NCI-H446 treated with DMSO at 0.1 percent for 48 hours (cell line): ENCODE data around the gene PARP16.

ENCODE experiments used
- DNase-seq: peaks from one replicate; lab custom pipeline; 2025; lab: John Stamatoyannopoulos, UW

PARP16 gene

DNA sequence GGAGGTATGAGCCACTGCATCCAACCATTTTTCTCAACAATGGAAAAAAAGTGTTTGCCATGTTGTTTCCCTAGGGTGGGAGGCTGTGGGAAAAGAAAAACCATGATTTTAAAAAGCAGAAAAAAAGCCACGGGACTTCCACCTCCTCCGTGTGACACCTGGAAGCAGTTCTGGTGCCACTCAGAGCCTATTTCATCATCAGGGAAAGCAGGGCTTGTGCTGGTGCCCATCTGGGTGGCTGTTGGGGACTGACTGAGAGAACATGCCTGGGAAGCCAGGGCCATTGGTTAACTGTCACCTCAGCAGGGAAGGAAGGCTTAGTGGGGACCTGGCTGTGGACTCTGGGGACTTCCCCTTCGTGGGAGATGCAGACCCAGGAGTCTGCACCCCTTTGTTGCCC is 25.1 kb upstream of the PARP16 start:
- DNase-seq: no peak

DNA sequence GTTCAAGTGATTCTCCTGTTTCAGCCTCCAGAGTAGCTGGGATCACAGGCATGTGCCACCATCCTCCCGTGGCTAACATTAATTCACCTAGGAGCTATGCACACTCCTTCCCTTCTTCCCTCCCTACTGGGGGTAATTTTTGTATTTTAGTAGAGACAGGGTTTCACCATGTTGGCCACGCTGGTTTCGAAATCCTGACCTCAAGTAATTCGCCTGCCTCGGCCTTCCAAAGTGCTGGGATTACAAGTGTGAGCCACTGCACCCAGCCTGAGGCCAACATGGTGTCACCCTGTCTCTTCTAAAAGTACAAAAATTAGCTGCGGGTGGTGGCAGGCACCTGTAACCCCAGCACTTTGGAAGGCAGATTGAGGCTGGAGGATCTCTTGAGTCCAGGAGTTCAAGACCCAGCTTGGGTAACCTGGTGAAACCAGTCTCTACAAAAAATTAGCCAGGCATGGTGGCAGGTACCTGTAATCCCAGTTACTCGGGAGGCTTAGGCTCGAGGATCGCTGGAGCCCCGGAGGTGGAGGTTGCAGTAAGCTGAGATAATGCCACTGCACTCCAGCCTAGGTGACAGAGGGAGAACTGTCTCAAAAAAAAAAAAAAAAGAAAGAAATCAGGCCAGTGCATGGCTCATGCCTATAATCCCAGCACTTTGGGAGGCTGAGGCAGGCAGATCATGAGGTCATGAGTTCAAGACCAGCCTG is 23.9 kb upstream of the PARP16 start:
- no peak for DNase-seq

DNA sequence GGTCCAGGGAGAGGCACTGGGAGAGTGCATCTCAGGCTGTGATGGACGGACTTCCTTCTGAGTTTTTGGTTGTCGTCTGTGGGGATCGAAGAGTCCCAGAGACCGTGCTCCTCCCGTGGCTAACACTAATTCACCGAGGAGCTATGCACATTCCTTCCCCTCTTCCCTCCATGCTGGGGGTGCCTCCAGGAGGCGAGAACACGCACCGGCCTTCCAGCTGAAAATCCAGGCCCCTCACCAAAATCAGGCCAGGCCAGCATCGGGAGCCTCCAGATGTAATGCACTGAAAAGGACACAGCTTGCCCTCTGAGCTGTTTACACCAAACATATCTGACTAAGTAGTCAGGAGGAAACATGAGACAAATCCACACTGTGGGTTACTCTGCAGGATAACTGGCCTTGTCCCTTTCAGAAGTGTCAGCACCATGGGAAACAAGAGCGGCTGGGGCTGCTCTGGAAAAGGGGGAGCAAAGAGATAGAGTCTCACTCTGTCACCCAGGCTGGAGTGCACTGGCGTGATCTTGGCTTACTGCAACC is 23.3 kb upstream of the PARP16 start:
- DNase-seq: no peak

DNA sequence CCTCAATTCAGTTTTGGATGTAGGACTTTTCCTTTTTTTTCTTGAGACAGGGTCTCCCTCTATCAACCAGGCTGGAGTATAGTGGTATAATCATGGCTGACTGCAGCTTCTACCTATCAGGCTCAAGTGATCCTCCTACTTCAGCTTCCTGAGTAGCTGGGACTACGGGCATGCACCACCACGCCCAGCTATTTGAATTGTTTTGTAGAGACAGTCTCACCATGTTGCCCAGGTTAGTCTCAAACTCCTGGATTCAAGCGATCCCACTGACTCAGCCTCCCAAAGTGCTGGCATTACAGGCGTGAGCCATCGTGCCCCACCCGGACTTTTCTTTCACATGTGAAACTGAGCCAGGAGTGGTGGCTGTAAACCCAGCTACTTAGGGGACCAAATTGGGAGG is 21.3 kb upstream of the PARP16 start:
- DNase-seq: no peak

DNA sequence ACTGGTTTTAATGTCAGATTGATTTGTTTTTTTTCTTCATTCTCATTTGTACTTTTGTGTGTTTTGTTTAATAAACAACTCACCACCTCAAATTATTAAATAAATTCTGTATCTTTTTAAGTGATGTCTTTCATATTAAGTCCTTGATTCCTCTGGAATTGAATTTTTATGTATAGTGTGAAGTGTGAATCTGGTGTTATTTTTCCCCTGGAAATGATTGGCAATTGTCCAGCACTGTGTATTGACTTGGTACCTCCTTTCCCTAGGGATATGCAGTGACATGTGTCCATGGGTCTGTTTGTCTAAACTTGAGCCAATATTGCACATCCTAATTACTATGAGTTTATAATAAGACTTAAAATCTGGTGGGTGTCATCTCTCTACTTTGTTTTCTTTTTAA is 19.9 kb upstream of the PARP16 start:
- DNase-seq: no peak

DNA sequence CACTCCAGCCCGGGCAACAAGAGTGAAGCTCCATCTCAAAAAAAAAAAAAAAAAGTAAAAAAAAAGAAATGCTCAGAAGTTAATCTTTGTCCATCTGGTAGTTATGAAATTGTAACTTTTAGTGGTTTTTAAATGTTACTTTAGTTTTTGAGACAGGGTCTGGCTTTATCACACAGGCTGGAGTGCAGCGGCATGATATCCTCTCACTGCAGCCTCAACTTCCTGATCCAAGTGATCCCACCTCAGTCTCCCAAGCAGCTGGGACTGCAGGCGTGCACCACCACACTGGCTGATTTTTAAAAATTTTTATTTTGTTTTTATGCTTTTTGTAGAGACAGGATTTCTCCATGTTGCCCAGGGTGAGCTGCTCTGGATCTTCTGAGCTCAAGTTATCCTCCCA is 19.1 kb upstream of the PARP16 start:
- DNase-seq: no peak

DNA sequence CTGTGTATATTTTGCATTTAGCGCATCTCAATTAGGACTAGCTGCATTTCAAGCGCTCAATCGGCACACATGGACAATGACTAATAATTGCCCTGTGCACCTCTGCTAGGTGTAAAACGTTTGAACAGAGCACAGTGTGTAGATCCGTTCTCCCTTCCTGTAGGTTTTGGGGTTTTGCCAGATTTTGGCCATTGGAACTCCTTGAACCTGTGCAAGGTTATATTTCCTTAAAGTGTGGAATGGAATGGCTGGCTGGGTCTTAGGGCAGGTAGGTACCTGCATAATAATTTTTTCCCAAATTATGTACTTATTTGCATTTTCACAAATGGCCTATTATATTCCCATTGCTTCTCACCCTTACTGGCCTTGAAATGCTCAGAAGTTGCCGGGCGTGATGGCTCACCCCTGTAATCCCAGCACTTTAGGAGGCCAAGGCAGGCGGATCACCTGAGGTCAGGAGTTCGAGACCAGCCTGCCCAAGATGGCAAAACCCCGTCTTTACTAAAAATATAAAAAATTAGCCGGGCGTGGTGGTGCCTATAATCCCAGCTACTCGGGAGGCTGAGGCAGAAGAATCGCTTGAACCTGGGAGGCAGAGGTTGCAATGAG is 18.6 kb upstream of the PARP16 start:
- DNase-seq: no peak

DNA sequence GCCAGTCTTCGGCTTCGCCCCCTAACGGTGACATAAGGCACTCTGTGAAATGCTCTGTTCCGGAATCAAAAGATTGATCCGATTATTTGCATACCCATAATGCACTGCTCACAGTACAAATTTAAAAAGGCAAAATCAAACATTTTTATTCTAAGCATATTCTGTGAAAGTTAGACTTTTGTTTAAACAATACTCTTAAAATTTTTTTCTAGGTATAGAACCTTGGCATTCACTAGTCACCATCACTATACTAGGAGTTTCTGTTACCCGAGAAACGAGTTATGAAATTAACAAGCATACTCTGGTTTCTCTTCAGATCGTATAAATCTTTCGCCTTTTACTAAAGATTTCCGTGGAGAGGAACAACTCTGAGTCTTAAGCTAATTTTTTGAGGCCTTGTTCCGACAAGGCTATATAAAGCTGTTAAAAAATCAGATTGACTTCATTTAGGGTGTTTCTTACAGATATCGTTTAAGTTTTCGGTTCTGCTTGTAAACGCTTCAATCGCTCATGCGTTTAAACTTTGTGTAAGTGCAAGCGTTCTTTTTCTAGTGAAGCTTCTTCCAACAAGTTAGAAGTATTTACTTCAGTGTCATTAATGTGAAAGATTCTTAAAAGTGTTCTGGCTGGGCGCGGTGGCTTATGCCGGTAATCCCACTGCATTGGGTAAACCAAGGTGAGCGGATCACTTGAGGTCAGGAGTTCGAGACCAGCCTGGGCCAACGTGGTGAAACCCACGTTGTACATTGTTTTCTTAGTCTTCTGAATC is 17.9 kb upstream of the PARP16 start, which contains the start of gene RNU5B-1:
Gene RNU5B-1 (plus strand): TSS at position 297 of the 769 bp plus-strand sequence.
- DNase-seq: peak; percentile 99

DNA sequence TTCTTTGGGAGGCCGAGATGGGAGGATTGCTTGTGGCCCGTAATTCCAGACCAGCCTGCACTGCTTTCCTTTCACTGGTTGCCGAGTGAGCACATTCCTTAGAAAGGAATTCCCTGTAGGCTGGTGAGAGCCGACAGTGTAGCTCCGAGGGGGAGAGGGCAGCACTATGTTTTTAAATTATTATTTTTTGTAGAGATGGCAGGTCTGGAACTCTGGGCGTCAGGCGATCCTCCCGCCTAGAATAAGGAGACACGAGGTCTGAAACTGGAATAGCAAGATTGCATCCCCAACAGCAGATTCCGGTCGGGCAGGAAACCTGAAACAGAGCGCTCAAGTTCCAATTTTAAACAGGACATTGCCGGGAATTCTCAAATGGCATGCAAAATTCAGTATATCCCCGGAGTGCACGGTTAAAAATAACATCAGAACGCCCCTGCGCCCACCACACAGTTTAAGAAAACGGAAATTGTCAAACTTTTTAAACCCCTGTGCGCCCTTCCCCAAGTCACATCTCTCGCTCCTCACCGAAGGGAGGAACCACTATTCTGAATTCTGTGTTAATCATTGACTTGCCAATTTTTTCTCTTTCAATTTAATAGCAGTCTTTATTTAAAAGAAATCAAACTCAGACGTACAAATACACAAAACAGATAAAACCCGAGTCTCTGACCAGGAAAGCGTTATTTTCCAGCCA is 17.2 kb upstream of the PARP16 start:
- DNase-seq: no peak

DNA sequence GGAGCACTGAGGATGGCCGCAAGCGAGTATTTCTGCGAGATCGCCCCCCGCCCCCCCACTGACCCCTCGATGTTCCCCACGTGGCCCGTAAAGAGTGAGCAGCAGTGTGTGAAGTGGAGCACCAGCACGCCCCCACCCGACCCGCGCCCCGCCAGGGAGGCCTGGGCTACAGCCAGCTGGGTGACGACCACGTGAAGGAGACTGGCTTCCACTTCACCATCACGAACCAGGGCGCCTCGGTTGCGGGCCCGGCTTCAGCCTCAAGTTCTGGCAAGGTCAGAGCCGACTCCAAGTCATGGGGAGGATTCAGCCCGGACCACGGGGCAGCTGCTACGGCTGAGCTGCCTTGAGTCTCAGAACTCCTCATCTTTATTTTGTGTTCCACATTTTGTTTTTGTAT is 15.4 kb upstream of the PARP16 start:
- DNase-seq: no peak

DNA sequence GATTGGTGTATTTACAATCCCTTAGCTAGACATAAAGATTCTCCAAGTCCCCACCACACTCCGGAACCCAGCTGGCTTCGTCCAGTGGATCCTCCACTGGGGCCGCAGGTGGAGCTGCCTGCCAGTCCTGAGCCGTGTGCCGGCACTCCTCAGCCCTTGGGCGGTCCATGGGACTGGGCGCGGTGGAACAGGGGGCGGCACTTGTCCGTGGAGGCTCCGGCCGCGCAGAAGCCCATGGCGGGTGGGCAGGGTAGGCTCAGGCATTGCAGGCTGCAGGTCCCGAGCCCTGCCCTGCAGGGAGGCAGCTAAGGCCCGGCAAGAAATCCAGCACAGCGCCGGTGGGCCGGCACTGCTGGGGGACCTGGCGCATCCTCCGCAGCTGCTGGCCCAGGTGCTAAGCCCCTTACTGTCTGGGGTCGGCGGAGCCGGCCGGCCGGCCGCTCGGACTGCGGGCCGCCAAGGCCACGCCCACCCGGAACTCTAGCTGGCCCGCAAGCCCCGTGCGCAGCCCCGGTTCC is 14.3 kb upstream of the PARP16 start:
- DNase-seq: no peak

DNA sequence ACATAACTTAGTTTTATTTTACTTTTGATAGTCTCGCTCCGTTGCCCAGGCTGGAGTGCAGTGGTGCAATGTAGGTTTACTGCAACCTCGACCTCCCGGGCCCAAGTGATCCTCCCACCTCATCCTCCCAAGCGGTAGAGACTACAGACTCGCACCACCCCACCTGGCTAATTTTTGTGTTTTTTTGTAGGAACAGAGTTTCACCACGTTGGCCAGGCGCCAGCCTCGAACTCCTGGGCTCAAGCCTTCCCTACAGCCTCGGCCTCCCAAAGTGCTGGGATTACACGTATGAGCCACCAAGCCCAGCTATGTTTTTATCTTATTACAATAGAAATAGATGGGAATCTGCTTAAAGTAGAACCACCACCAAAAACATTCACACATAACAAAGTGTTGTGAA is 12.0 kb upstream of the PARP16 start:
- DNase-seq: no peak

DNA sequence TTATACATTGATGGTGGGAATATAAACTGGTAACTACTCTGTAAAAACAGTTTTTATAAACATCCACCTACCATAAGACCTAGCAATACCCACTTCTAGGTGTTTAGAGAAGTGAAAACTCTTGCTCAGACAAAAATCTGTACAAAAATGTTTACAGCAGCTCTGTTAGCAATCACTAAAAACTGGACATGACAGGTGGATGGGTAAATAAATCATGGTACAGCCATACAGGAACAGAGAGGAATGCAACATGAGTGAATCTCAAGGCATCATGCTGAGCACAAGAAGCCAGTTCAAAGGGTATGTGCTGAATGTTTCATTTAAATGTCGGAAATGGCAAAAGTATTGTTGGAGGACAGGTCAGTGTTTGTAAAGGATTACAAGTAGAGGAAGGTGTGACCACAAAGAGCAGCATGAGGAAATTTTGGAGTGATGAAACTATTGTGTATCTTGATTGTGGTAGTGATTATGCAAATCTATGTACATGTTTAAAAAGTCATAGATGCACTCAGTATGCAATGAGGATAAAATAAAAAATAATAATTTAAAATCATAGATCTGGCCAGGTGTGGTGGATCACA is 6.3 kb upstream of the PARP16 start:
- DNase-seq: no peak

DNA sequence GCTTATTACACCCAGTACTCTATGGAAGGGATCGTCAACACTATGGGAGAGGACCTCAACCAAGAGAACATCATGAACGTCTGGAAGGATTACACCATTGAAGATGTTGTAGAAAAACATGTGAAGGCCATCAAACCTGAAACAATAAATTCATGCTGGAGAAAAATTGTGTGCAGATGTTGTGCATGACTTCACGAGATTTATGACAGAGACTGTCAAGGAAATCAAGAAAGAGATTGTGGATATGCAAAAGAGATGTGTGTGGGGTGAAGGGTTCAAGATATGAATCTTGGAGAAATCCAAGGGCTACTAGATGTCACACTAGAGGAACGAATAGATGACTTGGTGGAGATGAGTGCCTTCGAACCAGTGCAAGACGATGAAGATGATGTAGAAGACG is 3.5 kb upstream of the PARP16 start:
- DNase-seq: no peak

DNA sequence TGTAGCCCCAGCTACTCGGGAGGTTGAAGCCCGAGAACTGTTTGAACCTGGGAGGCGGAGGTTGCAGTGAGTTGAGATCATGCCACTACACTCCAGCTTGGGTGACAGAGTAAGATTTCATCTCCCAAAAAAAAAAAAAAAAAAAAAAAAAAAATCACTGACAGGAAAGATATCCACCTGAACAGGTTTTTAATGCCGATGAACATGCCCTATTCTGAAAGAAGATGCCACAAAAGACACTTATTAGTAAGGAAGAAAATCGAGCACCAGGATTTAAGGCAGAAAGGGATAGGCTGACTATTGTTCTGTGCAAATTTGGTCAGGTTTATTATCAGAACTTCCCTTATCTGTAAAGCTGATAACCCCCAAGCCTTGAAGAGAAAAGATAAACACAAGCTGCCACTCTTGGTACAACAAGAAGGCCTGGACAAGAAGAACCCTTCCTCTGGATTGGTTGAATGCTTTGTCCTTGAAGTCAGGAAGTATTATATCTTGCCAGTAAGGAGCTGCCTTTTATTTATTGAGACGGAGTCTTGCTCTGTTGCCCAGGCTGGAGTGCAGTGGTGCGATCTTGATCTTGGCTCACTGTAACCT is 2.7 kb upstream of the PARP16 start:
- no peak for DNase-seq

DNA sequence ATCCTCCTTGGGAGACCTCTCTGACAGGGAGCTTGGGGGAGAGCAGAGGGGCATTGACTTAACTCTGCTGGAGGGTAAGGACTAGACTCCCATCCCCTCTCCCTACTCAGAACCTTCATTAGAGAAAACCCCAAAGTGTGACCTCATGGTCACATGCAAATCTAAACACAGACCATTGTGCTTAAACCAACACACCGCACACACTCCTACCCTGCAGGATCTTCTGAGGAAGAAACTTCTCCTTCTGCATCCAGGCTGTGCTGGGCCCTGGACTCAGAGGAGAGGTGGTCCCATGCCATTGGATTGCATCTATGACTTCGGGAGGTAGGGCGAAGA is 805 bp upstream of the PARP16 start:
- no peak for DNase-seq

DNA sequence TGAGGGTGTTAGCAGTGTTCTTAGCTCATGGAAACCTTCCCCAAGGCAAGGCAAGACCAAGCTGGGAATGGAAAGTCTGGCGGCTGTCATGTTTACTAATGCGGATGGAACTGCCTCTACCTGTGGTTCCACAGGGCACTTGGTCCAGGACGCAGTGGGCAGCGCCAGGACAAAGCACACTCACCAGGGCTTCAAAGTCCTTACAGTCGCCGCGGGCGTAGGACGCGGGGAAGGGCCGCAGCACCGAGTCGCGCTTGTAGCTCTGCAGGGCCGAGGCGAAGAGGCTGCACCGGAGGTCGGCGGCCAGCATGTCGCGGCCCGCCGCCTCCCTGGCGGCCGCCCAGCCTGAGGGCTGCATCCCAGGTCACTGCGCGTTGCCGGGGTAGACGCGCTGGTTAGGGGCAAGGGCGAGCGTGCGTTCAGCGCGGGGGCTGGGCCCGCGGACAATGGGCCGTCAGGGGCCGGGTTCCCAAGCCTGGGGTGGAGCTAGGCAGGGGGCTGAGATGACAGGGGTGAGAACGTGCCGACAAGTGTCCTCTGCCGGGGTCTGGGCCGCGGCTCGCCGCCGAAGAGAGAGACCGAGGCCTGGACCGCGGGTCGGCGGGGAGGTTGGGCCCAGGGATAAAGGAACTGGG is 497 bp downstream of the PARP16 start:
- no peak for DNase-seq

DNA sequence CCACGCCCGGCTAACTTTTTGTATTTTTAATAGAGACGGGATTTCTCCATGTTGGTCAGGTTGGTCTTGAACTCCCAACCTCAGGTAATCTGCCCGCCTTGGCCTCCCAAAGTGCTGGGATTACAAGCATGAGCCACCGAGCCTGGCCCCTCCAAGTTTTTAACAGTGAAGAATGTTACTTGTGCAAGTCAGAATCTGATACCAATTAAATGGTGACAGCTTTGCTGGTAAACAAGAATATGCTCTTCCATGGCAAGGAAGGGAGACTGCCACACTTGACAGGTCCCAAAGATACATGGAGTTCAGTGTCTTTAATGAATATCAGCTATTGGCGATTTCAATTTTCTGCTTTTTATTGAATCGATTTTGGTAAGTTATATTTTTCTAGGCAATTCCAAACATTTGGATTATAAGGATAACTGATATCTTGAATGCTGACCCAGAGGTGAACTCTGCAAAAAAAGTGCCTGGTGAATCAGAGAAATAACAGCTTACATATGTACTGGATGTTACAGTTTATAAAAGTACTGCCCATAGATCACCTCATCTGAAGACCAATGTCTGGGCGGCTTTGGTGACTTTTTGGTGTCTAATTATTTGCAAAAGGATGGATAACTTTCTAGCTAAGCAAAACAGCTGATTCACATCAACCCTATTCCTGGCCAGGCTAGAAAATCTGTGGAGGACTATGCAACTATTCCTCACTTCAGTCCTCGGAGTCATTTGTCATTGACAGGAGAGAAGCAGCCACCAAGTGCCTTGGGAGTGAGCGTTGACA is 1.2 kb downstream of the PARP16 start:
- no peak for DNase-seq

DNA sequence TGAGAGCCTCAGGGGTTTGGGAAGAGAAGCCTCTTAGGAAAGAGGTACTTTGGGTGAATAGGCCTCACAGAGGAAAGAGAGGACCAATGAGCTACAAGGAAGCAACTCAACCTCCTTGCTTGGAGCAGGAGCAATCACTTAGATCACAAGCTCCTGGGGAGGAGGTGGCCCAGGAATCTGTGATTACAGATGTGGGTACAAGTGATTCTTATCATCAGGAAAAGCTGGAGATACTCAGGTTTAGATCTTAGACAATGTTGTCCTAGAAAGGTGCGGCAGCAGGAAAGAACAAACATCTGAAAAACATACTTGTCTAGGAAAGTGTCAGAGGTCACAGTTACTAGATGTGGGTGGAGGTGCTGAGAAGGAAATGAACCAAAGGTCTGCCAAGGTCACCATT is 8.2 kb downstream of the PARP16 start:
- DNase-seq: no peak

DNA sequence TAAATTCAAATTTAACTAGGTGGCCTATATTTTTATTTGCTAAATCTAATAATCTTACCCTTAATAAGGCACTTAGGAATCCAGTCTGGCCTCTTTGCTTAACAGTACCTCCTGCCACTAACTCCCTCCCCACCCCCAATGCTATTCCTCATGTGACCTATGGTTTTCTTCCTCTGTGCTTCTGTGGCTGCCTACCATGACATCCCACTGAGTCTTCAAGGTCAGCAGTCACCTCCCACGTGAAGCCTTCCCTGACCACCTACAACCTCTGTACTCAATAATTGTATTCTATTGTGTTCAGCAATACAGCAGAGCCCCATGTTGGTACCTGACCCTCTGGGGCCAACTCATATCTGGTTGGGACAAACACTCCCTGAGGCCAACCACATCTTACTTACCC is 9.7 kb downstream of the PARP16 start:
- DNase-seq: no peak
